ENCODE results near the gene ARMH2.

ARMH2 gene

DNA sequence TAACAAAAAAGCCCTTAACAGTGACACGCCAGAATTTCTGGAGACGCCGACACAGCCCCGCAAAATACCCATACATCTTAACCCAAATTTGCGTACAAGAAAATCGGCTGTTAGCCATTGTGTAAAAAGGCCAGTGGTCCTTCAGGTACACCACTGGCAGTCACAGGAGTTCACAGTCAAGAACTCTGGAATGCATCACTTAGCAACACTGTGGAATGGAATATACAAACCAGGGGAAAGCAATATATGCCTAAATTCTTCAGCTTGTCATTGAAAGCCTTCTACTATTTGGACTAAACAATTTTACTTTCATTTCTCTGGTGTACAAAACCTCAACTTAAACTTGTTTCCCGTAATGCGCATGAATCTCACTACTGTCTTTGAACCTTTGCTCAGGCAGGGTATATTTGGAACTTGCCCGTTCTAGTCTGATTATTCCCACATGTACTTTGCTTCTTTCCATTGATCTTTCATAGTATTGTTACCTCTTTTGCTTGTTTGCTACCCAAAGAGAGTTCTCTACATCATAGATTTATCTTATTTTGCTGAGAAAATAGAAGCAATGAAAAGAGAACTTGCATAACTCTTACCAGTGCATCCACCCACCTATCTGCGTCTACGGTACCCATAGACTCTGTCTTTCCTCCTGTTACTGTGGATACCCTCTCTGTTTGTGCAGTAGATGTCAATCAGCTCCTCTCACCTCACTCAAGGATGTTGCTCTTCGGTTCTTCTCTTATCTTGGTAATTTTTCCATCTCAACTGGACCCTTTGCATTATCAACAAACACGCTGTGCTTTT, at the start of gene ARMH2:
ARMH2 (minus strand) TSS at position 178 of the 801 bp plus-strand sequence; CDS start at position 118, 60 bp downstream.
- DNase-seq: no peak

DNA sequence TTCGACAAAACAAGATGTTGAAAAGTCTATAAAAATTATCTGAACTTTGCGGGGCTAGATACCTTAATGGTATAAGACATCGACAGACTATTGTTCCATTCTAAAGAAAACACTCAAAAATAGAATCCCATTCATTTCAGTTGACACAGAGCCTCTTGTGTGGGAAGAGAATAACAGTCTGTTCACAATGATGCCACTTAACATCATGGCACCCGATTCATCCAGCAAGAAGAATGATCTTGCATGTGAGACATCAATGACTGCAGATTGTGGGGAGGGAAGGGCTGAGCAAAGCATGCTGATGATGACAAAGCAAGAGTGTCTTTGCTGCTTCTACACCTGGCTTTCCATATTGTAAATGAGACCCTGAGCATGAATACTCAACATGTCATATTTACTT, 49.7 kb upstream of the ARMH2 start:
- no peak for DNase-seq

DNA sequence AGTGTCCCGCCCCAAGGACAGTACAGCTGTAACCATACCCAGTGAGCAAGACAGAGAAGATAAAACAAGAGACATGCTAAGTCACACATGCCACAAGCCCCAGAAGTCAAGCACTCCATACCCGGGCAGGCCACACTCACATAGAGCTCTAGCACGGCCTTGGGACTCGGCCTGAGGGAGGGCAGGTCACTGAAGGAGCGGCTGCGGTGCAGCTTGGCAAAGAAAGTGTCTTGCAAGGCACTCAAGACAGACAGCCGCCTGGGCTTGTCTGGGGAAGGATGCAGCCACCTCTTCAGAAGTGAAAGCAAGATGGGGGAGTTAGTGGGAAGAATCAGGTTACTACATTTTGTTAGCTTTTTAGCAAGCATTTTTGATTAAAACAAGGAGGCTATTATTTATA, 48.7 kb upstream of the ARMH2 start:
- no peak for DNase-seq

DNA sequence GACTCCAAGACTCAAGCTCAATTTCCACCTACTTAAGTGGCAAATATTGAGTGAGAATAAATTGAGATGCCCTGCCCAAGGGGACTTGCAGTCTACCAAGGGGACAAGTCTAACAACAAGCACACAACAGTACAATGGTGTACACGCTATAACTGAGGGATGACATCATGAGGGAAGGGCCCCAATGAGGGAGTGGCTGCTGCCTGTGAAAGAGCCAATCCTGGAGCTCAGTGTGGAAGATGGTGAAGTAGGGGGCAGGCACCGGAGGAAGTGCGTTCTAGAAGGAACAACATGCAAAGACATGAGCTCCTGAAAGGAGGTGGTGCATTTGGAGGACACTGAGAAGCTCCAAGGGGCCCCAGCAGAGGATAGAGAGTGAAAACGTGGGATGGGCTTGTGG, 46.9 kb upstream of the ARMH2 start:
- DNase-seq: no peak

DNA sequence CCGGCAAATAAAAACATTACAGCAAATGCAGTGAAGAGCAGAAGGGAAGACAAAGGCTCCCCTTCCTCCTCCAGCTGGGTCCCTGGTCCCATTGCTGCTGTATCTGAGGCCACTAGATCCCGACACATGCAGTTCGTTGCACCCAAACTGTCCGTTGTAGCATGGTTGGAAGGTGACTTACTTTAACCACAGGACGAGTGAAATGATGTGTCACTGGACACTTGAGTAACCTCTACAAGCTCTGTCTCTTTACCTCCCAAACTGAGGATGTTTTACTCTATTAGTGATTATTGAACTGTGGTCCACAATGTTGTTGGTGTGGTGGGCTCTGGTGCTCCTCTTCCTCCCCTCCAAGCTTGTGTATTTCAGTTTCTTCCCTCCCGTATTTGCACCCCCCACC, 46.2 kb upstream of the ARMH2 start:
- DNase-seq: no peak

DNA sequence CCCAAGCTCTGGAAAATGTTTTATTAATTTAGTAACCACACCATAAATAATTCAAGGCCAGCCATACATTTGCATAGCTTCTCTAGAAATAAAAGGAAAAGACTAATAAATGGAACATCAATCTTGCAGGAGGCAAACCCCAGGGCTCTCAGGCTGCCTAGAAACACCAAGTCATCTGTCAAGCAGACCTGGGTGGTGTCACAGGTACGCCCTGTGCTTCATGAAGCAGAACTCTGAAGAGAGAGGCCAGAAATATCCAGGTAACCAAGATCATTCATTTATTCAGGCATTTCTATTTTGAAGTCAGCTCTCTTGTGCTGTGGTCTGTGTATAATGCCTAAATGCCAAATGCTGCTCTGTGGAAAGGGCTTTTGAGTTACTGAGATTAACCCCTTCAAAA, 45.3 kb upstream of the ARMH2 start:
- DNase-seq: no peak

DNA sequence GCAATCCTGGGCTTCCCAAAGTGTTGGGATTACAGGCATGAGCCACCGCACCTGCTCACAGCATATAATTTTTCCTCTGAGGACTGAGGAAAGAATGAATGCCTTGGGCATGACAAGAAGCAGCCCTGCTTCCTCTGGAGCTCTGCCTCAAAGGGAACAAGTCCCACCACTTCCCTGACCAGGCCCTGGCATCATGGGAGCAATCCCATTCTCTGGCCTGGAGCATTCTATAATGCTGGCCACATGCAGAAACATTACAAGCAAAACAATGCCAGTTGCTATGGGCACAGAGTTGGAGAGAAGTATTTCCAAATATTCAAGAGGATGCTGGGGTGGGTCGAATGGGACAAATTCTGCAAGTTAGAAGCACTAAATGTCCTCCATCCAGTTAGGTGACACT, 41.5 kb upstream of the ARMH2 start:
- no peak for DNase-seq

DNA sequence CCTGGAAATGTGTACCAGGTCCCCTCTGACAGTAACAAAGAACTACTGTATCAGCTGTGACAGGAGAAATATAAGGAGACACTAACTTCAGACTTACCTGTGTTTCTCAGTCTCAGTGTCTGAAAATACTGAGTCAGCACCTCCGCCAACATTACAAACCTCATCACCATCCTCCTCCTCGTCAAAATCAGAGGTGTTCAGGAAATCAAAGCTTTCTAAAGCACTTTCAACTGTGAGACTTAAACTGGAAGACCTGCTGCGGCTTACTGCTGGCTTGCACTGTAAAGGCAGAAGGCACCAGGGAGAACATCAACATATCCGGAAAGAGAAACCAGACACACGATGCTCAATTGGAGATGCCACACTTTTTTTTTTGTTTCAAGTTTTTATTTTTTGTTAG, 40.3 kb upstream of the ARMH2 start:
- no peak for DNase-seq

DNA sequence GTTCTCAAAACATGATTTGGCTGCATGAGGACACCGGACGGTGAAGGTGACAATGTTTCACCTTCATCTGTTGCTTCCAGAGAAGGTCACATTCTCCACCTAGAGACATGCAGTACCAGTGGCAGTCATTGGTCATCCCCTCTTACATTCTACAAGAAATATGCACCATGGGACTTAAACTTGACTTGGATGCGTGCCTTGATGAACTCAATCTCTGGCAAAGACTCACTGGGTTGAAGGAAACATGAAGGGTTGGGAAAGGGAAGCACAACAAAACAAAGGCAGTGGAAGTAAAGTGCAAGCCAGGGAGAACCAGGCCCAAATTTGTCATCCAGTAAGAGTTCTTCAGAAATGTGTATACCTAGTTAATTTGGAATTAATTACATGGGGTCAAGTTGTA, 39.4 kb upstream of the ARMH2 start:
- DNase-seq: no peak

DNA sequence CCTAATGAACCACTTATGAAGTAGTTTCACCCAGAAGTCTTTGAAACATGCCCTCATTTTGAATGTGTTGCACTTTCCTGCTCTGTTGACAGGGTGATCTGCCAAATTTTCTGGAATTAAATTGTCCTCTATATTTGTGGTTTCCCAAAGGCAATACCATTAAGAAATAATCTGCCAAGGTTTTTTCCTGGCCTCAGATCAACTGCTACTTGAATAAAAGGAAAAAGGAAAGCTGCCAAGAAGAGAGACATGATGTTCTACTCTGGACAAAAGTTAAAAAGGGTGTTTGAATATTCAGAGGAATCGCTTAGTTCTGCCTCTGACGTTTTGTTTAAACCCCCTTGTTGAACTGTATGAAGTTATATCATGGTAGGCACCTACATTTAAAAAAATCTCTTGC, 37.4 kb upstream of the ARMH2 start:
- no peak for DNase-seq

DNA sequence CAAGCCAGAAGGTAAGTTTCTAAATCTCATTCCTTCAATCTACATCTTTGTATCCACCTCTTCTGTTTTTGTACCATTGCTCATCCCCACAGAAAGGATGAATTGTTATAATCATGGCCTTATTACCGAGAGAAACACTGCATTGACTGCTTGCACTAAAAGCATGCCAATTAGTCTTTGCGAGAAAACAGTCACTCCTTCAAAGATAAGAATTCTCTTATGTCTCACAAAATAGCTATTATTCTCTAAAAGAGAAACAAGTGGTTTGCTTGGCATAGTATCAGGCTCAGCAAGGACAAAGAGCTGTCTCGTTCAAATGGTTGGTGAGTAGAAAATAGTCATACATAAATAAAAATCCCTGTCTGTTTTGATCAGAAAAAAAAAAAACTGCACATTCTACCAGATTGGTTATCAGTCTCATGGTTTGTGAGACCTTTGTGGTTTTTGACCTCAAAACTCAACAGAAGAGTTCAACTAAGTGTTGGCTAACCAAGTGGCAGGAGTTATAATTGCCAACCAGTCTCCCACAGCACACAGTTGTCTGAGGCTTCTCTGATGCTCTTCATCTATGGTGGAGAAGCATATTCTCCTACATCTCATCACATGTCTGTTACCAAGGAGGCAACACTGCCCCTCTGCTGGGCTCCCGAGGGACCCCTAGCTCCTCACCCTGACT, 35.1 kb upstream of the ARMH2 start:
- no peak for DNase-seq

DNA sequence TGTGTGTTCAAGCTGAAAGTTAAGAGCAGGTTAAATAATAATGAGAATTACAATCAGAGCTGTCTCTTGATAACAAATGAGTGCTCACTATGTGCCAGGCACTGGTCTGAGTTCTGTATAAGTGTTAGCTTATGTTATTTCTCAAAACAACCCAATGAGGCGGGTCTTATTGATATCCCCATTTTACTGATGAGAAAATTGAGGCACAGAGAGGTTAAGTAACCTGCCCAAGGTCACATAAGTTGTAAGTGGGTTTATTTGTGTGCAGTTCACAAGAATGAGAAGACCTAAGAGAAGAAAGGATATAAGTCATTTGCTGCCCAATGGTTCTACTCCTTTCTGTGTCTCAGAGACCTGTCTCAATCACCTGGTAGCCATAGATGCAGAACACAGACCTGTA, 34.1 kb upstream of the ARMH2 start:
- DNase-seq: no peak

DNA sequence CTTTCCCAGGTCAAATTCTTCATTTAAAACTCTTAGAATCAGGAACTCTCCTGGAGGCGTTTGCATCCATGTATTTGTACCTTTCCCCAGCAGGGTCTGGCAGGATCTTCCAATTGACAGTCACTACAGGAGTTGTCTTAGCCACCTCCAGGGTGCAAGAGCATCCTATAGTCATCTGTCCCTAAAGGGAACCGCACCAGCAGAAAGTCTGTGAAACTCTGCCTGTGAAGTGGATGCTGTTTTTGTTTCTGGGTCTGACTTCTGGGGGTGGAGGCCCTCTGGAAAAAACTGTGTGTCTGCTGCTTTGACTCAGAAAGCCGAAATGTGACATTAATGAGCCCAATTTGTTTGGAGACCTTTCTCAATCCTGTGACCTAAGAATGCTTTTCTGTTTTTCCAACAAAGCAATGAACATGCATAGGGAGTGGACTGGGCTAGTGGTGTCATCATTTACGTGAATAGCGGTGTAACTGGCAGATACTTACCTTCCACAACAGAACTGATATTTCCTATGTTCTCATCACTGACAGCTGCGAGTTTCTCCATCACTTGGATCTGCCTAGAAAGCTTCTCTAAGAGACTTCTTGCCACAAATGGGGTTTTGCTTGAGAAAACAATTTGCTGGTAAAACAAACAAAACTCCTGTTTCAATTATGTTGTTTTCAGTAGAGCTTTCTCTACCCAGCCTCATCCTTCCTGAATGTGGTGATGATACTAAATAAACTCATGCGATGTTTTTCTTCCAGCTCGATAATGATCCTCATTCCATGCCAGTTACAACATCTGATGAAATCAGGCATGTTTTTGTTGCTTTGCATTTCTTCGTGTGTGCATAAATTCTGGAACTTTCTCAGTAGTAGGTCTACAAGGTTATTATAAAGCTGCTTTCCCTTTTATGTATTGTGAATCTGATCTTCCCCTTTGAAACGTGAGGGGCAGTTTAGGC, 33.3 kb upstream of the ARMH2 start:
- no peak for DNase-seq

DNA sequence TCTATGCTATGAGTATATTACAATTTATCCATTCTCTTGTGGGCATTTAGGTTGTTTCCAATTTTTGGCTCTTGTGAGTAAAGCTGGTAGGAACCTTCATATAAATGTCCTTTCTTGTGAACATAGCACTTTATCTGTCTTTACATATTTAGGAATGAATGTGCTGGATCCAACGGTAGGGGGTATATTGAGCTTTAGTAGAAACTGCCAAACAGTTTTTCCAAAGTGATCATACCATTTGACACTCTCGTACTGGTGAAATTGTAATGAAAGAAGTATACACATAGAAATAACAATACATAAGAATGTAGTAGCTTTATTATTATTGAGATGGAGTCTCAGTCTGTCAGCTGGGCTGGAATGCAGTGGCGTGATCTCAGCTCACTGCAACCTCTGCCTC, 30.9 kb upstream of the ARMH2 start:
- DNase-seq: no peak

DNA sequence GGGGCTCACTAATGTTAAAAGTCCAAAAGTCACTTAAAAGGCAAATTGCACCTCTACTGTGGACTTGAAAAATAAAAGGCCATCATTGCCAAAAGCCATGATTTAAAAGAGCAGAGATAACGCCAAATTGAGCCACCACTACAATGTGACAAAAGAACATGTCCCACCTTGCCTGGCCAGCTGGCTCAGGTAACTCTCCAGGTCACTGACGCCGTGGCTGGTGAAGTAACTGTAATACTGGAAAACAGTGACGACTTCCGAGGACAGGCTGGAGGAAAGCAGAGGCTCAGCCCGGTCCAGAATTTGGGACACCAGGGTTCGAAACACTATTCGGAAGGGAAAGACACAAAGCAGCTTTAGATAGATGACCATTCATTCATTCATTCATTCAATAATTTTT, 29.3 kb upstream of the ARMH2 start:
- DNase-seq: no peak

DNA sequence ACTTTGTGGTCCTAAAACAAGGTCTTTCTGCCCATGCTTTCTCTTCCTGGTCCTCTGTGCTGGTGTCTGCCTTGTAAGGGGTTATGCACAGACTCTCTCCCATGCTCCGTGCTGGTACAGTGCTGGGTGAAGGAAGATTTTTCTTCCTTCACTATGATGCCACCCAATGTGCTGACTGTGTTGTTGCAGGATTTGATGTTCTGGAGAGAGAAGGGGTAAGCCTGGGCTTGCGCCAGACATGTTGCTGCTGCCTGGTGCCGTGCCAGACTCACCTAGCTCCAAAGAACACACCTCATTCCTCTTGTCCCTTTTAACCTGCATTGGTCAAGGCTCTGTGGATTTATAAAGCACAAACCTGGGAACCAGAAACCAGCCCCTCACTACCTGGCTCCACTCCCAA, 28.4 kb upstream of the ARMH2 start:
- DNase-seq: no peak

DNA sequence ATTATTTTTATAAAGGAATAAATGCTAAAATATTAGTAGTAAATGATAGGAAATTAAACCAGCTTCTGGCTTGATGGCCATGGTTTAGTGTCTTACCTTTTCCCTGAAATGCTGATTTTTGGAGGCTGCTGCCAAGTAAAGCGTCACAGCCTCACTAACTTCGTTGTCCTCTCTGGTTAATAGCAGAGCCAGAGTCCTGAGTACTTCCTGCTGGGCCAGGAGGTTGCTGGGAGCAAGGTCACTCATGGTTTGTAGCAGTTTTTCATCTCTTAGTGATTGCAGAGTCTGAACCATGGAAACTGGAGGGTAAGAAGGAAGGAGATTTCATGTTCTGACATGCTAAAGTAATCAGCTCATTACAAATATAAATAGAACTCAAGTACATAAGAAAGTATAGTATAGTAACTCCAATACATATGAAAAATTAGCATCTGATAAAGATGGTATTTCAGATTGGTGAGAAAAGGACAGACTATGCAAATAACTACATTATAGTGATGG, 26.5 kb upstream of the ARMH2 start:
- no peak for DNase-seq

DNA sequence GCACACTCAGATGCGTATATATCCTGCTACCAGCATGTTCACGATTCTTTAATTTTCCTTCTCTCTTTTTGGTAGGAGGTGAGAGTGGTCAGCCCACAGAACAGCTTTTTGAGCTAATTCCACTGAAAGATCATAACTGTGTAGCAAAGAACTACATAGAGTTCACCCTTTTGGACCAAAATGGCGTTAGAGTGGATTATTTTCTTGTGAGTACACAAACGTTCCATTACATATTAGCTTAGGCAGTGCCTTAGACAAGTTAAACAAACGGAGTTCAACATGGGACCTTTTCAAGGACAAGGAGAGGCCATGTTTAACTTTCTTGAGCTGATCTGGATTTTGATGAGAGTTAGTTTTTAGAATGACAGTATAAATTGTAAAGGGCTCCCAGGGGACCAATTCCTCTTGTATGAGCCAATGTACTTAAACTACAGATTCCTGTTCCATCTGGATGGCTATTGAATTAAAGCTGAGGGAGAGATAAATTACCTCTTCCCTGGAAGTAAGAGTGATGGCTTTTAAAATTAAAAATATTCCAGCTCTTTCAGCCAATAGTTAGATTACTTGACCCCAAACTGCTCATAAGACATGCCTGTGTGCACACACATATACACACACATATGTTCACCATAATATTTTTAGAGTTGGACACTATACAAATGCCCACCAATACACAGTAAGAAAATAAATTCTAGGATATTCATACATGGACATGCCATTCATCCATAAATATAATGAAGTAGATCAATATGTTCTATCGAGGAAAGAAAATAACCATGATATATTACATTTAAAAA, 25.6 kb upstream of the ARMH2 start:
- DNase-seq: no peak

DNA sequence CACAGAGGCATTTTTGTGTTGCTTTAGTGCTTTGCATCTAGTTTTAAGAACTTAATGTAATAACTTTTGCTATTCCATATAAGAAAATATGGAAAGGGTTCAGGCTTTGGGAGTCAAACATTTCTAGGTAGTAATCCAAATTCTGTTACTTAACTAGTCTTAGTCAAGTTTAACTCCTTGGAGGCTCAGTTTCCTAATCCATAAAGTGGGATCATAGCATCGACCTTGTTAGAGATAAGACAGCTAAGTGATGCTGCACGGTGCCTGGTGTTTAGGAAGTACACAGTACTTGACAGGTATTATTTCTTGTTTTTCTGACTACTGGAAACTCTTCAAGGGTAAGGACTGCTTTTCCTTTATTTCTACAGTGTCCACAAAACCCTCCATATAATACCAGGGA, 24.5 kb upstream of the ARMH2 start:
- no peak for DNase-seq

DNA sequence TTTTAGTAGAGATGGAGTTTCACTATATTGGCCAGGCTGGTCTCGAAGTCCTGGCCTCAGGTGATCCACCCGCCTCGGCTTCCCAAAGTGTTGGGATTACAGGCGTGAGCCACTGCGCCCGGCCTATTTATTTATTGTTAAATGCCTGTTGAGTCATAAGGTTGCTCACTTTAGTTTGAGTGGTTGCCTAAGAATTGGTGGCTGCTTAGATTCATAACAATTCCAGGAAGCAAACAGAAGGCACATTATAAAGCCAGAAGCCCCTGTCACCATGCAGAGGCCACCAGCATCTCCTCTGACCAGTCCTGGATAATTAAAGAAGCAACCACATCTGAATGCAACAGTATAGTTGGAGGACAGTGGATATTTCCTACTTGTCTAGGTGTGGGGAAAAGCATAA, 24.0 kb upstream of the ARMH2 start:
- DNase-seq: no peak

DNA sequence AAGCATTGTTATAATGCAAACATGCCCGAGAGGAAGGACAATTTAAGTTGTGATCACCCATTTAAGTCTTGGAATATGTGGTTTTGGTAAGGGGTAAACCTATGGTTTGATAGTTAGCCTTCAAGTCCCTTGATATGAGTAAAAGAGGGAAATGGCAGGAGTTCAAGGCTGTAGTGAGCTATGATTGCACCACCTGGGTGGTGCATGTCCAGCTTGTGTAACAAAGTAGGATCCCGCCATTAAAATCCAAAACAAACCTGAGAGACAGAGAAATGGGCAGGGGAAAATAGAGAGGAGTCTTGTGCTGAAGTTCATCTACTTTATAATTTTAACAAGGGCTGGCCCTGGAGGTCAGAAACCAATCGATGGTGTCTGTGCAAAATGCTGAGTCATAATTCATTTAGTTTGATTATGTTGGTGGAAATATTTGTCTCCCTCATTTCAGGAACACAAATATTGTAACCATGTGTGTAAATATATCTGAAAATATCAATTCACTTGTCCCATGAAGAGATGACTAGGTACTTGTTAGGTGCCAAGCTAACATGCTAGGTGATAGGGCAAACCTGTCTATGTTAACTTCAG, 23.2 kb upstream of the ARMH2 start:
- DNase-seq: no peak

DNA sequence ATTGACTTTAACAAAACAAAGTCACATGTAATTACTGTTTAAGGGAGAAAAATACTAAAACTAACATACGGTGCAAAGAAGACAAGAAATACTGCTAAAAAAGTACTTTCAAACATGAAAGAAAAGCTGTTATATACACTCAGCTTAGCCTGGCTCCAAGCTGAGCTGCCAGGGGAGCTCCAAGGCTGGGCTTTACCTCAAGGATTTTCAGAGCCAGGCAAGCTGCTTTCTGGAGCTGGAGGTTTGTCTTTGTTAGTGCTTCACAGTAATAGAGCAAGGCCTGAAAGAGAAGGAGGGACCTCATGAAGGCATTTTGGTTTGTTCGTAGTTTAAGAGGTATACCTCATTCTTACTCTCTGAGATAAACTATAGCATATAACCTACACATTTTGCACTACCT, 19.6 kb upstream of the ARMH2 start:
- no peak for DNase-seq
